DMS153 treated with DMSO at 0.1 percent for 48 hours (cell line): ENCODE results near the gene CFAP221.
A peak's percentile ranks its signal among the peaks of the same experiment; 100 is the strongest.

Experiments
- DNase-seq: peaks from one replicate; lab custom pipeline; 2025; ENCODE audit not compliant: unreplicated experiment; lab: John Stamatoyannopoulos, UW

Gene CFAP221

GRCh38 chr2:119536211-119536610 is 8.0 kb upstream of the CFAP221 start:
- peak; percentile 1 for DNase-seq

GRCh38 chr2:119536707-119537106 is 7.5 kb upstream of the CFAP221 start:
- DNase-seq = no peak

- DNase-seq = no peak
These were observed 6.5 kb upstream of the CFAP221 start for GRCh38 chr2:119537792-119538191.

GRCh38 chr2:119541476-119541875 is 2.8 kb upstream of the CFAP221 start:
- DNase-seq = no peak

GRCh38 chr2:119544939-119545475 is 758 bp downstream of the CFAP221 start:
- DNase-seq = no peak

GRCh38 chr2:119545754-119546446 is 1.7 kb downstream of the CFAP221 start:
- DNase-seq = no peak

- no peak for DNase-seq
These were observed 2.2 kb downstream of the CFAP221 start for GRCh38 chr2:119546447-119546767.

GRCh38 chr2:119548516-119549120 is 4.4 kb downstream of the CFAP221 start:
- no peak for DNase-seq

- DNase-seq = no peak
These were observed 5.0 kb downstream of the CFAP221 start for GRCh38 chr2:119549241-119549640.

GRCh38 chr2:119550346-119550745 is 6.1 kb downstream of the CFAP221 start:
- DNase-seq = no peak

GRCh38 chr2:119550856-119551255 is 6.6 kb downstream of the CFAP221 start:
- DNase-seq = no peak

GRCh38 chr2:119552902-119553301 is 8.7 kb downstream of the CFAP221 start:
- no peak for DNase-seq

GRCh38 chr2:119553687-119554344 is 9.6 kb downstream of the CFAP221 start:
- no peak for DNase-seq

- no peak for DNase-seq
These were observed 21.2 kb downstream of the CFAP221 start for GRCh38 chr2:119565481-119565880.

GRCh38 chr2:119567292-119567691 is 23.0 kb downstream of the CFAP221 start:
- no peak for DNase-seq

GRCh38 chr2:119574108-119574815 is 30.0 kb downstream of the CFAP221 start:
- DNase-seq = no peak

- DNase-seq = no peak
These were observed 30.6 kb downstream of the CFAP221 start for GRCh38 chr2:119574864-119575263.

- no peak for DNase-seq
These were observed 31.2 kb downstream of the CFAP221 start for GRCh38 chr2:119575439-119575838.

- no peak for DNase-seq
These were observed 35.4 kb downstream of the CFAP221 start for GRCh38 chr2:119579424-119580295.

- no peak for DNase-seq
These were observed 36.4 kb downstream of the CFAP221 start for GRCh38 chr2:119580550-119581072.
